Measurements from ENCODE around the gene KIF6. TPM values are rescaled to one million over a fixed set of nuclear protein-coding genes. Genes with fewer than 3 reads are reported as not detected.
"Not testable (repeated sequence)": the region's sequence is repeated elsewhere in the genome, so short reads cannot be mapped to it uniquely, and the experiment has no call there.

KIF6 gene
- polyA plus RNA-seq, 2 donors, result 0.08 to 0.20 TPM

GRCh38 chr6:39479819-39480218, 245.4 kb downstream of the KIF6 start:
- 73 to 82% methylated on average over 1 of the region's 1 CpG for WGBS, 2 donors
- not testable (repeated sequence) for H3K4me3 ChIP-seq (ENCODE audit: low read depth in 1 of 2, low read length in 2 of 2); H3K27me3 ChIP-seq (ENCODE audit: control insufficient read depth in 1 of 2, insufficient read depth in 2 of 2, low read length in 2 of 2); H3K36me3 ChIP-seq (ENCODE audit: control insufficient read depth in 2 of 2, insufficient read depth in 2 of 2, low read length in 1 of 2); H3K4me1 ChIP-seq (ENCODE audit: control insufficient read depth in 2 of 2, insufficient read depth in 2 of 2, low read length in 1 of 2); H3K27ac ChIP-seq (ENCODE audit: low read depth in 2 of 2, low read length in 1 of 2); H3K9me3 ChIP-seq (ENCODE audit: control insufficient read depth in 2 of 2, insufficient read depth in 1 of 2, low read depth in 1 of 2, low read length in 1 of 2)

- 89 to 94% methylated on average over 1 of the region's 1 CpG for WGBS, 2 donors
- no peaks in the 10 kb centered on the region for H3K27me3 ChIP-seq (ENCODE audit: control insufficient read depth in 1 of 2, insufficient read depth in 2 of 2, low read length in 2 of 2)
These were observed 248.5 kb downstream of the KIF6 start for GRCh38 chr6:39476670-39477069.

GRCh38 chr6:39476151-39476550, 249.1 kb downstream of the KIF6 start:
- Histone ChIP-seq H3K27ac (ENCODE audit: low read depth in 2 of 2, low read length in 1 of 2) (no peak overlapping the region), H3K4me3 (ENCODE audit: low read depth in 1 of 2, low read length in 2 of 2) (no peak overlapping the region), H3K27me3 (ENCODE audit: control insufficient read depth in 1 of 2, insufficient read depth in 2 of 2, low read length in 2 of 2) (no peaks in the 10 kb centered on the region), H3K4me1 (ENCODE audit: control insufficient read depth in 2 of 2, insufficient read depth in 2 of 2, low read length in 1 of 2) (no peaks in the 10 kb centered on the region), H3K36me3 (ENCODE audit: control insufficient read depth in 2 of 2, insufficient read depth in 2 of 2, low read length in 1 of 2) (no peaks in the 10 kb centered on the region), H3K9me3 (ENCODE audit: control insufficient read depth in 2 of 2, insufficient read depth in 1 of 2, low read depth in 1 of 2, low read length in 1 of 2) (peaks cover 0 to 1% of the 10 kb centered on the region in 2 donors)
- 93 to 95% methylated on average over 1 of the region's 1 CpG for WGBS, 2 donors

More at GRCh38 chr6:39476670-39477069, 248.5 kb downstream of the KIF6 start:
- Histone ChIP-seq H3K27ac (ENCODE audit: low read depth in 2 of 2, low read length in 1 of 2) (no peak overlapping the region), H3K4me3 (ENCODE audit: low read depth in 1 of 2, low read length in 2 of 2) (no peak overlapping the region), H3K9me3 (ENCODE audit: control insufficient read depth in 2 of 2, insufficient read depth in 1 of 2, low read depth in 1 of 2, low read length in 1 of 2) (no peaks in the 10 kb centered on the region), H3K36me3 (ENCODE audit: control insufficient read depth in 2 of 2, insufficient read depth in 2 of 2, low read length in 1 of 2) (no peaks in the 10 kb centered on the region), H3K4me1 (ENCODE audit: control insufficient read depth in 2 of 2, insufficient read depth in 2 of 2, low read length in 1 of 2) (no peaks in the 10 kb centered on the region)

- Histone ChIP-seq H3K27ac (ENCODE audit: low read depth in 2 of 2, low read length in 1 of 2) (no peak overlapping the region), H3K36me3 (ENCODE audit: control insufficient read depth in 2 of 2, insufficient read depth in 2 of 2, low read length in 1 of 2) (no peaks in the 10 kb centered on the region), H3K27me3 (ENCODE audit: control insufficient read depth in 1 of 2, insufficient read depth in 2 of 2, low read length in 2 of 2) (no peaks in the 10 kb centered on the region), H3K4me1 (ENCODE audit: control insufficient read depth in 2 of 2, insufficient read depth in 2 of 2, low read length in 1 of 2) (no peaks in the 10 kb centered on the region), H3K9me3 (ENCODE audit: control insufficient read depth in 2 of 2, insufficient read depth in 1 of 2, low read depth in 1 of 2, low read length in 1 of 2) (peaks cover 0 to 2% of the 10 kb centered on the region in 2 donors), H3K4me3 (ENCODE audit: low read depth in 1 of 2, low read length in 2 of 2) (no peak overlapping the region)
- WGBS, 2 donors, result 67 to 68% methylated on average over 5 of the region's 5 CpGs
These were observed 253.1 kb downstream of the KIF6 start for GRCh38 chr6:39471954-39472659.

- no peak overlapping the region for H3K4me3 ChIP-seq (ENCODE audit: low read depth in 1 of 2, low read length in 2 of 2)
- H3K27me3 ChIP-seq (ENCODE audit: control insufficient read depth in 1 of 2, insufficient read depth in 2 of 2, low read length in 2 of 2), result no peaks in the 10 kb centered on the region
- peaks cover 0 to 2% of the 10 kb centered on the region in 2 donors for H3K9me3 ChIP-seq (ENCODE audit: control insufficient read depth in 2 of 2, insufficient read depth in 1 of 2, low read depth in 1 of 2, low read length in 1 of 2)
- no peak overlapping the region for H3K27ac ChIP-seq (ENCODE audit: low read depth in 2 of 2, low read length in 1 of 2)
- no peaks in the 10 kb centered on the region for H3K4me1 ChIP-seq (ENCODE audit: control insufficient read depth in 2 of 2, insufficient read depth in 2 of 2, low read length in 1 of 2)
- 77 to 87% methylated on average over 3 of the region's 3 CpGs for WGBS, 2 donors
- no peaks in the 10 kb centered on the region for H3K36me3 ChIP-seq (ENCODE audit: control insufficient read depth in 2 of 2, insufficient read depth in 2 of 2, low read length in 1 of 2)
These were observed 254.7 kb downstream of the KIF6 start for GRCh38 chr6:39470506-39470905.

- Histone ChIP-seq H3K4me1 (ENCODE audit: control insufficient read depth in 2 of 2, insufficient read depth in 2 of 2, low read length in 1 of 2) (no peaks in the 10 kb centered on the region), H3K27me3 (ENCODE audit: control insufficient read depth in 1 of 2, insufficient read depth in 2 of 2, low read length in 2 of 2) (no peaks in the 10 kb centered on the region), H3K9me3 (ENCODE audit: control insufficient read depth in 2 of 2, insufficient read depth in 1 of 2, low read depth in 1 of 2, low read length in 1 of 2) (peaks cover 0 to 2% of the 10 kb centered on the region in 2 donors), H3K36me3 (ENCODE audit: control insufficient read depth in 2 of 2, insufficient read depth in 2 of 2, low read length in 1 of 2) (no peaks in the 10 kb centered on the region), H3K4me3 (ENCODE audit: low read depth in 1 of 2, low read length in 2 of 2) (no peak overlapping the region), H3K27ac (ENCODE audit: low read depth in 2 of 2, low read length in 1 of 2) (no peak overlapping the region)
- 55 to 69% methylated on average over 1 of the region's 1 CpG for WGBS, 2 donors
These were observed 256.8 kb downstream of the KIF6 start for GRCh38 chr6:39468385-39468784.

GRCh38 chr6:39466631-39467030, 258.6 kb downstream of the KIF6 start:
- Histone ChIP-seq H3K4me3 (ENCODE audit: low read depth in 1 of 2, low read length in 2 of 2) (no peak overlapping the region), H3K4me1 (ENCODE audit: control insufficient read depth in 2 of 2, insufficient read depth in 2 of 2, low read length in 1 of 2) (no peaks in the 10 kb centered on the region), H3K9me3 (ENCODE audit: control insufficient read depth in 2 of 2, insufficient read depth in 1 of 2, low read depth in 1 of 2, low read length in 1 of 2) (peaks cover 0 to 2% of the 10 kb centered on the region in 2 donors), H3K27me3 (ENCODE audit: control insufficient read depth in 1 of 2, insufficient read depth in 2 of 2, low read length in 2 of 2) (no peaks in the 10 kb centered on the region), H3K36me3 (ENCODE audit: control insufficient read depth in 2 of 2, insufficient read depth in 2 of 2, low read length in 1 of 2) (no peaks in the 10 kb centered on the region), H3K27ac (ENCODE audit: low read depth in 2 of 2, low read length in 1 of 2) (no peak overlapping the region)
- 50 to 71% methylated on average over 1 of the region's 1 CpG for WGBS, 2 donors

- H3K4me1 ChIP-seq (ENCODE audit: control insufficient read depth in 2 of 2, insufficient read depth in 2 of 2, low read length in 1 of 2), result no peaks in the 10 kb centered on the region
- H3K27me3 ChIP-seq (ENCODE audit: control insufficient read depth in 1 of 2, insufficient read depth in 2 of 2, low read length in 2 of 2), result no peaks in the 10 kb centered on the region
- H3K27ac ChIP-seq (ENCODE audit: low read depth in 2 of 2, low read length in 1 of 2), result no peak overlapping the region
- no peak overlapping the region for H3K4me3 ChIP-seq (ENCODE audit: low read depth in 1 of 2, low read length in 2 of 2)
- no peaks in the 10 kb centered on the region for H3K9me3 ChIP-seq (ENCODE audit: control insufficient read depth in 2 of 2, insufficient read depth in 1 of 2, low read depth in 1 of 2, low read length in 1 of 2)
- 45 to 50% methylated on average over 1 of the region's 1 CpG for WGBS, 2 donors
- no peaks in the 10 kb centered on the region for H3K36me3 ChIP-seq (ENCODE audit: control insufficient read depth in 2 of 2, insufficient read depth in 2 of 2, low read length in 1 of 2)
These were observed 259.7 kb downstream of the KIF6 start for GRCh38 chr6:39465539-39465938.

- H3K4me1 ChIP-seq (ENCODE audit: control insufficient read depth in 2 of 2, insufficient read depth in 2 of 2, low read length in 1 of 2), result no peaks in the 10 kb centered on the region
- no peaks in the 10 kb centered on the region for H3K27me3 ChIP-seq (ENCODE audit: control insufficient read depth in 1 of 2, insufficient read depth in 2 of 2, low read length in 2 of 2)
- no peak overlapping the region for H3K4me3 ChIP-seq (ENCODE audit: low read depth in 1 of 2, low read length in 2 of 2)
- 85 to 86% methylated on average over 5 of the region's 5 CpGs for WGBS, 2 donors
- H3K36me3 ChIP-seq (ENCODE audit: control insufficient read depth in 2 of 2, insufficient read depth in 2 of 2, low read length in 1 of 2), result no peaks in the 10 kb centered on the region
- H3K27ac ChIP-seq (ENCODE audit: low read depth in 2 of 2, low read length in 1 of 2), result no peak overlapping the region
- H3K9me3 ChIP-seq (ENCODE audit: control insufficient read depth in 2 of 2, insufficient read depth in 1 of 2, low read depth in 1 of 2, low read length in 1 of 2), result no peaks in the 10 kb centered on the region
These were observed 261.1 kb downstream of the KIF6 start for GRCh38 chr6:39464067-39464466.

- Histone ChIP-seq H3K4me1 (ENCODE audit: control insufficient read depth in 2 of 2, insufficient read depth in 2 of 2, low read length in 1 of 2) (no peaks in the 10 kb centered on the region), H3K9me3 (ENCODE audit: control insufficient read depth in 2 of 2, insufficient read depth in 1 of 2, low read depth in 1 of 2, low read length in 1 of 2) (no peaks in the 10 kb centered on the region), H3K27me3 (ENCODE audit: control insufficient read depth in 1 of 2, insufficient read depth in 2 of 2, low read length in 2 of 2) (no peaks in the 10 kb centered on the region), H3K36me3 (ENCODE audit: control insufficient read depth in 2 of 2, insufficient read depth in 2 of 2, low read length in 1 of 2) (no peaks in the 10 kb centered on the region), H3K27ac (ENCODE audit: low read depth in 2 of 2, low read length in 1 of 2) (no peak overlapping the region), H3K4me3 (ENCODE audit: low read depth in 1 of 2, low read length in 2 of 2) (no peak overlapping the region)
- 87 to 98% methylated on average over 2 of the region's 2 CpGs for WGBS, 2 donors
These were observed 271.2 kb downstream of the KIF6 start for GRCh38 chr6:39453956-39454524.
